Neural crest cell (in vitro differentiated cells): ENCODE results near the gene SEMA5B. TPM values are rescaled to one million over a fixed set of nuclear protein-coding genes. Genes with fewer than 3 reads are reported as not detected.

Experiments used
- DNase-seq: peaks from one replicate; pipeline ENCODE4 v3.0.0; 2021; ENCODE audit warnings: low read depth, mixed read lengths, low spot score
- H3K27ac Mint-ChIP-seq: one replicate; pipeline ENCODE4 v1.8.0; 2021; ENCODE audit warnings: mild to moderate bottlenecking, mixed read lengths; ENCODE audit not compliant: unreplicated experiment
- H3K27me3 Mint-ChIP-seq: 2 replicates; pipeline ENCODE4 v1.8.0; 2021; ENCODE audit warnings: low read depth, mild to moderate bottlenecking, mixed read lengths
- H3K36me3 Mint-ChIP-seq: 2 replicates; pipeline ENCODE4 v1.8.0; 2021; ENCODE audit warnings: low read depth, mild to moderate bottlenecking, mixed read lengths
- H3K4me1 Mint-ChIP-seq: 2 replicates; pipeline ENCODE4 v1.8.0; 2021; ENCODE audit warnings: mixed read lengths
- H3K4me3 Mint-ChIP-seq: one replicate; pipeline ENCODE4 v1.8.0; 2021; ENCODE audit warnings: mild to moderate bottlenecking, mixed read lengths
- H3K9me3 Mint-ChIP-seq: 2 replicates; pipeline ENCODE4 v1.8.0; 2021; ENCODE audit warnings: mixed read lengths
- total RNA-seq: library from RNA; stranded (reverse); gene quantifications from 2 replicates; pipeline ENCODE4 v1.2.1, GENCODE V29; 2021
- TF ChIP-seq, protein P1 (sequence below): fragments of 200-600 bp; sonication (generic); conservative IDR thresholded peaks from 2 replicates; pipeline ENCODE4 v1.5.0; 2021; ENCODE audit warnings: antibody characterized with exemption, mild to moderate bottlenecking

The SEMA5B gene
- total RNA-seq, 1 donor from 2014 or later = 57.3 TPM

DNA sequence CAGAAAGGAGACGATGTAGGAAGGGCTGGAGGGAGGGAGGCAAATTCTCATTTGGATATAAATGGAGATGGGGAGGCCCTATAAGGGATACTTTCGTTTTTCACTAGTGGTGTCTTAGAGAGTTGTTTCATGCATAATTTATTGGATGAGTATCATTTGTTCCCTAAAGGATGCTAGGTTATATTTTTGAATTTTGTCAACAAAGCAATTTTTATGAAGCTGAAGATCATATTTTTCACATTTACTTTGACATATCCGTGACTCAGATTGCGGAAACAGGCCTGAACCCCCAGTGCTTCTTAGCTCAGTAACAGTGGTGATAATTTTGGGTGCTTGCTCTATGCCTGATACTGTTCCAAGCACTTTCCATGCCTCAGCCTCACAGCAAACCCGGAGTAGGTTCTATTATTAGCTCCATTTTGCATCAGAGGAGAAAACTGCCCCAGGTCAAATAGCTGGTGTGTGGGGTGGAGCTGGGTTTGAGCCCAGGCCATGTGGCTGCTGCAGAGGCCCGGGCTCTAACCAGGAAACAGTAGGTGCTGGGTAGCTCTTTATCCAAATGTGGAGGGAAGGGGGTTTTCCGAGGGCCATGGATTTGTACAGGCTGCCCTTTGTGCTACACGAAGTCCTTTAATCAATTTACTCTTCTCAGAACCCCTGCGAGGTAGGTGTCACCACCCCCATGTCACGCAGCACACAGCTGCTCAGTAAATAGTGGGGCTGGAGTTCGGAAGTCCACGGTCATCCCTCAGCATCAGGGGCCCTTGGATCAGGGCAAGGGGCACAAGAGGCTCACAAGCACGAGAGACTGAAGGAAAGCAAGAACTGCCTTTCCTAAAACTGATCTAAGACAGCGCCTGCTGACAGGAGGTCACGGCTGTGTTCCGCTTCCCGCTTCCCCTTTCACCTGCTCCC is 133.6 kb downstream of the SEMA5B start:
- peaks cover 21% of the 10 kb centered on the region for H3K4me1 Mint-ChIP-seq
- H3K27me3 Mint-ChIP-seq = peaks cover 3% of the 10 kb centered on the region
- no peak for DNase-seq
- no peaks in the 10 kb centered on the region for H3K36me3 Mint-ChIP-seq
- no peaks in the 10 kb centered on the region for H3K9me3 Mint-ChIP-seq
- TF ChIP-seq, protein P1, sequence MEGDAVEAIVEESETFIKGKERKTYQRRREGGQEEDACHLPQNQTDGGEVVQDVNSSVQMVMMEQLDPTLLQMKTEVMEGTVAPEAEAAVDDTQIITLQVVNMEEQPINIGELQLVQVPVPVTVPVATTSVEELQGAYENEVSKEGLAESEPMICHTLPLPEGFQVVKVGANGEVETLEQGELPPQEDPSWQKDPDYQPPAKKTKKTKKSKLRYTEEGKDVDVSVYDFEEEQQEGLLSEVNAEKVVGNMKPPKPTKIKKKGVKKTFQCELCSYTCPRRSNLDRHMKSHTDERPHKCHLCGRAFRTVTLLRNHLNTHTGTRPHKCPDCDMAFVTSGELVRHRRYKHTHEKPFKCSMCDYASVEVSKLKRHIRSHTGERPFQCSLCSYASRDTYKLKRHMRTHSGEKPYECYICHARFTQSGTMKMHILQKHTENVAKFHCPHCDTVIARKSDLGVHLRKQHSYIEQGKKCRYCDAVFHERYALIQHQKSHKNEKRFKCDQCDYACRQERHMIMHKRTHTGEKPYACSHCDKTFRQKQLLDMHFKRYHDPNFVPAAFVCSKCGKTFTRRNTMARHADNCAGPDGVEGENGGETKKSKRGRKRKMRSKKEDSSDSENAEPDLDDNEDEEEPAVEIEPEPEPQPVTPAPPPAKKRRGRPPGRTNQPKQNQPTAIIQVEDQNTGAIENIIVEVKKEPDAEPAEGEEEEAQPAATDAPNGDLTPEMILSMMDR = no peak
- no peak overlapping the region for H3K4me3 Mint-ChIP-seq
- H3K27ac Mint-ChIP-seq = no peak overlapping the region

DNA sequence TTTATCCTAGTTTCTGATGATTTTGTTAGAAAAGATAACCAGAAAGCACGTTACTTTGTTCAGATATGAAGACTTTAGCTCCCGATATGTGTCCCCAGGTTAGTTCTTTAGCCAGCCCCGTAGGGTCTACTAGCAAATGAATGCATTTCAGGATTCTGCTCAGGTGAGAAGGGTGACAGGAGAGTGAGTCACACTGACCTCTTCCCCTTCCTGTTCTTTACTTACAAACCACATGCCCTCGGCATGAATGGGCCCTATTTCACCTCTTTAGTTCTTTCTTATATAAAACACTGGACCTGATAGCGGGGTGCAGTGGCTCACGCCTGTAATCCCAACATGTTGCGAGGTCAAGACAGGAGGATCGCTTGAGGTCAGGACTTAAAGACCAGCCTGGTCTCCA is 134.3 kb downstream of the SEMA5B start:
- no peaks in the 10 kb centered on the region for H3K27me3 Mint-ChIP-seq
- no peak for DNase-seq
- no peak overlapping the region for H3K4me3 Mint-ChIP-seq
- H3K36me3 Mint-ChIP-seq = no peaks in the 10 kb centered on the region
- H3K4me1 Mint-ChIP-seq = peaks cover 21% of the 10 kb centered on the region
- TF ChIP-seq, protein P1 = no peak
- no peak overlapping the region for H3K27ac Mint-ChIP-seq
- H3K9me3 Mint-ChIP-seq = no peaks in the 10 kb centered on the region

DNA sequence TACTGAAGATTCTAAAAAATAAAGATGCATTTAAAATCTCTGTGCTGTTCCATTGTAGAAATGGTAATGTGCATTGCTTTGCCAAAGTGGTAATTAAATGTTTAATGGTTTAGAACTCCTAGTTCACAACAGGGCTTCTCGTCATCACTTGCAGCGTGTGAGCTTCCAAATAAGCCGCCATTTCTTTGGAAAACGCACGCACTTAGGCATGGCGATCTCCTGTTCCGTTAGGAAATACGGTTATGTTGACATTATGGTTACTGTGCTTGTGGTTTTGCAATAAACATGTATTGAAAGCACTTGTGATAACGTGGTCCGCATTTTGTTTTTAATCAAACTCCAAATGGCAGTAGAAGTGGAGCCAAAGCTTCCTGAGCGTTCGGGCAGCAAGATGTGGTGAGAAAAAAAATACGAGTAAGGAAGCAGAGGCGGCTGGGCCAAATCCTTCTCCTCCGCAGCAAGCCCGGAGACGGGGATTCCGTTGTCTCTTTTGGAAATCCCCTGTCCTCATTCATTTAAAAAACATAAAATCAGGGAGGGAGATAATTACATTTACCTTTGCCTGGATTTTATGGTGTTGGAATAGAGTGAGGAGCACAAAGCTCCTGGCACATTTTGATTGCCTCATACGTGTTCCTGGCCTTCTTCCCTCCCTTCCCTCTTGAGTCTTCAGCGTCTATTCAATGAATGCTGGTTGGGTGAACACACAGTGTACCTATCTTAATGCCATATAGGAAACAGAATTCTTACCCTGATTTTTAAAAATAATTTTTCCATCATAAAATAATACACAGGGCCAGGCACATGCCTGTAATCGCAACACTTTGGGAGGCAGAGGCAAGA is 135.2 kb downstream of the SEMA5B start:
- H3K9me3 Mint-ChIP-seq = no peaks in the 10 kb centered on the region
- H3K27me3 Mint-ChIP-seq = no peaks in the 10 kb centered on the region
- H3K4me1 Mint-ChIP-seq = peaks cover 21% of the 10 kb centered on the region
- no peak overlapping the region for H3K27ac Mint-ChIP-seq
- H3K4me3 Mint-ChIP-seq = no peak overlapping the region
- H3K36me3 Mint-ChIP-seq = no peaks in the 10 kb centered on the region
- TF ChIP-seq, protein P1 = no peak
- no peak for DNase-seq

DNA sequence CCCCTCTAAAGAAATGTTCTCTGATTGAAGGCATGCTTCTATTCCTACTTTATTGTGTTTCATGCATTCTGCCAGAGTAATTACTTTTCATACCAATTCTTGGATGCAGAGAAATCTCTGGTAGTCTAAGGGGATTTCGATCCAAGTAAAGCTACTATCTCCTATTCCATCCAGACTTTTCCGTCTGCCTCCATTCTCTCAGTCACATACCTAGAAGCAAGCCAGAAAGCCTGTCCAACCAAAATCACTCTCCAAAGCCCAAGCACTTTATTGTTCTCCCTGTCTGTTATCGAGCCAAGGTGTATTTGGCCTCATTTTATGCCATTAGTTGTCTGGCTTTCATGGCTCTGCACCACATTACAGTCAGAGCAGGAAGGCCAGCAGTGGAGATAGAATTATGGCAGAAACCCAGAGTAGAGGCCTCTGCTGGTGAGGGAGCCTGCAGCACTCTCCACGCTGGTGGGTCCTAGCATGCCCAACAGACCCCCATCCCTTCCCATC is 136.8 kb downstream of the SEMA5B start:
- H3K4me1 Mint-ChIP-seq = peaks cover 21% of the 10 kb centered on the region
- DNase-seq = no peak
- no peaks in the 10 kb centered on the region for H3K9me3 Mint-ChIP-seq
- TF ChIP-seq, protein P1 = no peak
- no peaks in the 10 kb centered on the region for H3K36me3 Mint-ChIP-seq
- H3K4me3 Mint-ChIP-seq = no peak overlapping the region
- H3K27me3 Mint-ChIP-seq = no peaks in the 10 kb centered on the region
- H3K27ac Mint-ChIP-seq = peak overlapping the region; percentile 83

DNA sequence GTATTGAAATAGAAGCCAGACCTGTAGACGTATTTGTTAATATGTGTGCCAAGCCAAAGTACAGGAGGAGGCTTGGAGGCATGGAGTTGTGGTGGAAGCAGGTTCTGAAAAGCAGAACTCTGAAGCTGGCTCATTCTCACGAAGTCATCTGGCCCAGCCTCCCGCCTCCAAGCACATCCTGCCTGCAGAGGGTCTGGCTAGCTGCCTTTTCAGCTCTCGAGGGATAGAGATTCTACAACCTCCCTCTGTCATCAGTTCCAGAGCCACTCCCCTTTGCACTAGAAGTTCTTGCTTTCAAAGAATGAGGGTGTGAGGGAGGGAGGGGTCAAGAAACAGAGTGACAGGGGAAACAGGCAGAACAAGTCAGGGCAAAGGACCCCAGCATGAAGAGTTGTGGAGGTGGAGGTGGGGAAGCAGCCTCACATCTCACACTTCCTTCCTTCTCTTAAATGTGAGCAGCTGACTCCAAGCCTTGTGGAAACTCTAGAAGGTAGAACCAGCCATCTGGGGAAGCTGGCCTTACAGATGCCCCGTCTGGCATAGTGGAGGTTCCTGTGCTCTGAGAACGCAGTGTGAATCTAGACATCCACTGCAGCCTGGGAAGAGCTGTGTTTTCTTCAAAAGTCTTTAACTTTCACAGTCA is 137.4 kb downstream of the SEMA5B start:
- TF ChIP-seq, protein P1 = no peak
- H3K27ac Mint-ChIP-seq = no peak overlapping the region
- DNase-seq = no peak
- H3K36me3 Mint-ChIP-seq = no peaks in the 10 kb centered on the region
- peaks cover 21% of the 10 kb centered on the region for H3K4me1 Mint-ChIP-seq
- no peaks in the 10 kb centered on the region for H3K27me3 Mint-ChIP-seq
- no peaks in the 10 kb centered on the region for H3K9me3 Mint-ChIP-seq
- H3K4me3 Mint-ChIP-seq = no peak overlapping the region
